IMR-90 (cell line): ENCODE results near the gene DELE1. TPM values are rescaled to one million over a fixed set of nuclear protein-coding genes. Genes with fewer than 3 reads are reported as not detected.

Experiments
- ATAC-seq: fragments of 200-7000 bp; cut with Tn5 transposase; 2 replicates; pipeline ENCODE4 v1.9.1; 2020; ENCODE audit warnings: low read depth, mild to moderate bottlenecking, moderate library complexity
- BruUV-seq: library from RNA; stranded (reverse); fragments of 400-500 nt; replicated peaks from 2 replicates; lab custom pipeline; 2021; lab: Mats Ljungman, UMichigan
- CTCF ChIA-PET: fragments of 300-600 bp; formaldehyde crosslinking; extraction: SDS; loops from one replicate; lab custom pipeline; 2021; ENCODE audit warnings: antibody characterized with exemption; lab: Yijun Ruan, JAX
- POLR2A ChIA-PET: fragments of 300-600 bp; sonication (Branson Sonifier 250); formaldehyde crosslinking; loops from one replicate; lab custom pipeline; 2022; ENCODE audit warnings: antibody characterized with exemption; ENCODE audit not compliant: unreplicated experiment; lab: Charles Lee
- DNase-seq: peaks from one replicate; pipeline ENCODE4 v3.0.0; 2013
- H2AFZ ChIP-seq: replicated peaks from 2 replicates; pipeline ENCODE3; 2013; ENCODE audit warnings: low read length, mild to moderate bottlenecking; ENCODE audit not compliant: poor library complexity
- H2AK5ac ChIP-seq: 2 replicates; pipeline ENCODE4 v1.6.1; 2013; ENCODE audit warnings: low read depth, low read length, inconsistent platforms
- H2AK9ac ChIP-seq: replicated peaks from 2 replicates; pipeline ENCODE3; 2013; ENCODE audit warnings: mild to moderate bottlenecking, low read depth, low read length, moderate library complexity; ENCODE audit not compliant: poor library complexity
- H2BK120ac ChIP-seq: 2 replicates; pipeline ENCODE4 v1.6.1; 2013; ENCODE audit warnings: low read depth, low read length, inconsistent platforms
- H2BK15ac ChIP-seq: 3 replicates; pipeline ENCODE4 v1.6.1; 2013; ENCODE audit warnings: low read depth, low read length, inconsistent platforms
- H2BK20ac ChIP-seq: 2 replicates; pipeline ENCODE4 v1.6.1; 2013; ENCODE audit warnings: low read depth, mild to moderate bottlenecking, inconsistent platforms, low read length, moderate library complexity
- H2BK5ac ChIP-seq: 2 replicates; pipeline ENCODE4 v1.6.1; 2013; ENCODE audit warnings: mild to moderate bottlenecking, low read depth, low read length, inconsistent platforms; ENCODE audit not compliant: poor library complexity, severe bottlenecking
- H3K14ac ChIP-seq: replicated peaks from 2 replicates; pipeline ENCODE4 v1.6.1; 2013; ENCODE audit warnings: low read depth, low read length, inconsistent platforms
- H3K18ac ChIP-seq: 2 replicates; pipeline ENCODE4 v1.6.1; 2013; ENCODE audit warnings: low read depth, low read length, control low read depth
- H3K23ac ChIP-seq: 2 replicates; pipeline ENCODE4 v1.6.1; 2013; ENCODE audit warnings: low read depth, low read length, inconsistent platforms
- H3K27ac ChIP-seq: 2 replicates; pipeline ENCODE4 v1.5.1; 2013; ENCODE audit warnings: mild to moderate bottlenecking, control low read depth, low read length; ENCODE audit not compliant: insufficient read depth
- H3K27me3 ChIP-seq: 2 replicates; pipeline ENCODE4 v1.6.1; 2013; ENCODE audit warnings: low read length; ENCODE audit not compliant: control insufficient read depth, insufficient read depth
- H3K36me3 ChIP-seq: 2 replicates; pipeline ENCODE4 v1.6.1; 2013; ENCODE audit warnings: low read length, mixed read lengths; ENCODE audit not compliant: control insufficient read depth, insufficient read depth
- H3K4ac ChIP-seq: 2 replicates; pipeline ENCODE4 v1.6.1; 2013; ENCODE audit warnings: low read depth, low read length, inconsistent platforms
- H3K4me1 ChIP-seq: 2 replicates; pipeline ENCODE4 v1.6.1; 2013; ENCODE audit warnings: low read length, mixed read lengths; ENCODE audit not compliant: control insufficient read depth, insufficient read depth
- H3K4me2 ChIP-seq: 2 replicates; pipeline ENCODE4 v1.6.1; 2013; ENCODE audit warnings: low read depth, mild to moderate bottlenecking, control low read depth, low read length, moderate library complexity
- H3K4me3 ChIP-seq: 2 replicates; pipeline ENCODE4 v1.5.1; 2013; ENCODE audit warnings: low read depth, mild to moderate bottlenecking, control low read depth, low read length, moderate library complexity; ENCODE audit not compliant: insufficient read depth
- H3K56ac ChIP-seq: 2 replicates; pipeline ENCODE4 v1.6.1; 2013; ENCODE audit warnings: low read length, inconsistent platforms; ENCODE audit not compliant: insufficient read depth; ENCODE audit errors: extremely low read depth
- H3K79me1 ChIP-seq, 2 experiments: 2 replicates each; pipeline ENCODE4 v1.6.1; 2013; ENCODE audit warnings: low read length in 2 of 2, inconsistent platforms in 1 of 2, low read depth in 1 of 2
- H3K9ac ChIP-seq: 2 replicates; pipeline ENCODE4 v1.6.1; 2013; ENCODE audit warnings: low read depth, low read length, control low read depth
- H3K9me1 ChIP-seq: 2 replicates; pipeline ENCODE4 v1.6.1; 2013; ENCODE audit warnings: low read length, inconsistent platforms; ENCODE audit not compliant: insufficient read depth
- H3K9me3 ChIP-seq: 2 replicates; pipeline ENCODE4 v1.6.1; 2013; ENCODE audit warnings: low read length; ENCODE audit not compliant: control insufficient read depth, insufficient read depth
- H4K20me1 ChIP-seq: 2 replicates; pipeline ENCODE4 v1.6.1; 2013; ENCODE audit warnings: low read length, inconsistent platforms; ENCODE audit not compliant: insufficient read depth
- H4K5ac ChIP-seq: 2 replicates; pipeline ENCODE4 v1.6.1; 2013; ENCODE audit warnings: mild to moderate bottlenecking, low read depth, low read length, control low read depth
- H4K8ac ChIP-seq, 2 experiments: 2 replicates each; pipeline ENCODE4 v1.6.1; 2013; ENCODE audit warnings: low read depth in 2 of 2, low read length in 2 of 2, control low read depth in 1 of 2, inconsistent platforms in 1 of 2
- H4K91ac ChIP-seq: 2 replicates; pipeline ENCODE4 v1.6.1; 2013; ENCODE audit warnings: low read depth, low read length, inconsistent platforms; ENCODE audit not compliant: insufficient read depth
- CEBPB ChIP-seq: IDR thresholded peaks from 2 replicates; pipeline ENCODE4 v1.6.1; 2012; ENCODE audit warnings: low read depth, low read length, improper control_type of control experiment
- NFE2L2 ChIP-seq: fragments of 150-350 bp; IDR thresholded peaks from 2 replicates; pipeline ENCODE4 v1.6.1; 2016; ENCODE audit warnings: low read depth, mild to moderate bottlenecking, low read length
- POLR2A ChIP-seq: IDR thresholded peaks from 2 replicates; pipeline ENCODE4 v1.6.1; 2012; ENCODE audit warnings: mild to moderate bottlenecking, low read depth, low read length
- RAD21 ChIP-seq: IDR thresholded peaks from 2 replicates; pipeline ENCODE4 v1.6.1; 2012; ENCODE audit warnings: low read length, improper control_type of control experiment
- RCOR1 ChIP-seq: IDR thresholded peaks from 2 replicates; pipeline ENCODE4 v1.6.1; 2012; ENCODE audit warnings: mild to moderate bottlenecking, low read length, improper control_type of control experiment; ENCODE audit not compliant: insufficient replicate concordance
- RFX5 ChIP-seq: IDR thresholded peaks from 2 replicates; pipeline ENCODE4 v1.8.0; 2012; ENCODE audit warnings: low read depth, mild to moderate bottlenecking, low read length, moderate library complexity
- SMC3 ChIP-seq: fragments of 150-350 bp; IDR thresholded peaks from 2 replicates; pipeline ENCODE4 v1.6.1; 2016; ENCODE audit warnings: low read depth, mild to moderate bottlenecking, antibody characterized with exemption, low read length, moderate library complexity
- WGBS, 2 experiments: methylation state at CpG; one replicate each; pipeline versions ENCODE4 v1.1.5 to v1.1.7; 2013; ENCODE audit warnings: missing lambda C conversion rate in 2 of 2; ENCODE audit not compliant: insufficient read length in 1 of 2; ENCODE audit errors: extremely low coverage in 2 of 2; 5-methylcytosine and 5-hydroxymethylcytosine counted together
- dilution Hi-C: fragments of 300-500 bp; cut with HindIII; formaldehyde crosslinking; loops from one replicate; pipeline ENCODE4 v1.14.3; 2018; ENCODE audit warnings: low sequenced_read_pairs; ENCODE audit not compliant: unreplicated experiment
- in situ Hi-C: fragments of 300-500 bp; cut with MboI; formaldehyde crosslinking; loops from 3 replicates; pipeline ENCODE4 v1.14.3; 2019; ENCODE audit warnings: low sequenced_read_pairs, inconsistent platforms, mixed read lengths
- intact Hi-C: fragments of 100-400 bp; cut with micrococcal nuclease; formaldehyde crosslinking; loops from 2 replicates; pipeline ENCODE4 v1.10.0; 2022
- polyA plus RNA-seq, 3 experiments: library from polyadenylated mRNA; depleted of rRNA; stranded (reverse); fragments of >200 nt; gene quantifications; 2 replicates each; pipeline ENCODE4 v1.2.3, GENCODE V29; 2012; ENCODE audit warnings: low replicate concordance in 1 of 3
- total RNA-seq: library from RNA; depleted of rRNA; stranded (reverse); fragments of >200 nt; gene quantifications from 2 replicates; pipeline ENCODE4 v1.2.3, GENCODE V29; 2012
- TF ChIP-seq, protein P1 (sequence below): fragments of 150-350 bp; IDR thresholded peaks from 2 replicates; pipeline ENCODE4 v1.6.1; 2016; ENCODE audit warnings: low read depth, mild to moderate bottlenecking, low read length, moderate library complexity, borderline replicate concordance
- TF ChIP-seq, protein P2 (sequence below): conservative IDR thresholded peaks from 2 replicates; pipeline ENCODE4 v1.5.1; 2012; ENCODE audit warnings: mild to moderate bottlenecking, low read depth, low read length, improper control_type of control experiment
- TF ChIP-seq, protein P3 (sequence below): fragments of 150-350 bp; IDR thresholded peaks from 2 replicates; pipeline ENCODE4 v1.6.1; 2017; ENCODE audit warnings: mild to moderate bottlenecking, antibody characterized with exemption, low read length, low read depth

The DELE1 gene
- total and polyA plus RNA-seq, 2 of the 4 experiments (the other 2 are of a cell fraction): 28.0 to 66.1 TPM

DNA sequence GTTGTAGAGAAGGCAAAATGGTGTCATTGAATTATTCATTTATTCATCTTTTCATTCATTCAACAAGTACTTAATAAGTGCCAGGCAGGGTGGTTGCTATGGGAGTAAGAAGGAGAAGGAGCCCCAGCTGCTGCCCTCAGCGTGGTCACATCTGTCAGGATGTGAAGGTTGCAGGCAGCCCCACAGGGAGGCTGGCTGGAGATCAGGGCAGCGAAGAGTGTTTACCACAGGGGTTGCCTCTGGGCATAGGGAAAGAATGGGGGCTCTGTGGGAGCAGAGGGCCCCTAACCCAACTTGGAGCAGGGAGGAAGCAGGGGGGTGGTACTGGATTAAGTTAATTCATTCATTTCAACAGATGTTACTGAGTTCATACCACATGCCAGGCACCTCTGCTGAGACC is 28.3 kb downstream of the DELE1 start:
- no peak overlapping the region for H2BK20ac ChIP-seq
- H3K14ac ChIP-seq: no peak overlapping the region
- no peak overlapping the region for H3K23ac ChIP-seq
- no peak overlapping the region for H3K9ac ChIP-seq
- H4K8ac ChIP-seq: no peak overlapping the region
- H2BK15ac ChIP-seq: no peak overlapping the region
- H2AK9ac ChIP-seq: no peak overlapping the region
- H4K5ac ChIP-seq: no peak overlapping the region
- H3K9me3 ChIP-seq: no peaks in the 10 kb centered on the region
- no peak for ATAC-seq
- no peak overlapping the region for H4K91ac ChIP-seq
- ChIA-PET CTCF (interaction anchor here (1.0 to 1.3 kb wide), 2 partner anchors 9 to 28 kb away, joined by 4 read pairs; no protein-coding TSS in a partner anchor), POLR2A (no interaction called here)
- no peak overlapping the region for H3K27ac ChIP-seq
- H4K20me1 ChIP-seq: no peaks in the 10 kb centered on the region
- no peak overlapping the region for H2AK5ac ChIP-seq
- no peaks in the 10 kb centered on the region for H3K79me1 ChIP-seq
- no peaks in the 10 kb centered on the region for H3K4me1 ChIP-seq
- H3K9me1 ChIP-seq: no peaks in the 10 kb centered on the region
- no TSS peak for BruUV-seq
- H3K4ac ChIP-seq: no peak overlapping the region
- TF ChIP-seq, protein P1, sequence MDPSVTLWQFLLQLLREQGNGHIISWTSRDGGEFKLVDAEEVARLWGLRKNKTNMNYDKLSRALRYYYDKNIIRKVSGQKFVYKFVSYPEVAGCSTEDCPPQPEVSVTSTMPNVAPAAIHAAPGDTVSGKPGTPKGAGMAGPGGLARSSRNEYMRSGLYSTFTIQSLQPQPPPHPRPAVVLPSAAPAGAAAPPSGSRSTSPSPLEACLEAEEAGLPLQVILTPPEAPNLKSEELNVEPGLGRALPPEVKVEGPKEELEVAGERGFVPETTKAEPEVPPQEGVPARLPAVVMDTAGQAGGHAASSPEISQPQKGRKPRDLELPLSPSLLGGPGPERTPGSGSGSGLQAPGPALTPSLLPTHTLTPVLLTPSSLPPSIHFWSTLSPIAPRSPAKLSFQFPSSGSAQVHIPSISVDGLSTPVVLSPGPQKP: no peak
- TF ChIP-seq, protein P2, sequence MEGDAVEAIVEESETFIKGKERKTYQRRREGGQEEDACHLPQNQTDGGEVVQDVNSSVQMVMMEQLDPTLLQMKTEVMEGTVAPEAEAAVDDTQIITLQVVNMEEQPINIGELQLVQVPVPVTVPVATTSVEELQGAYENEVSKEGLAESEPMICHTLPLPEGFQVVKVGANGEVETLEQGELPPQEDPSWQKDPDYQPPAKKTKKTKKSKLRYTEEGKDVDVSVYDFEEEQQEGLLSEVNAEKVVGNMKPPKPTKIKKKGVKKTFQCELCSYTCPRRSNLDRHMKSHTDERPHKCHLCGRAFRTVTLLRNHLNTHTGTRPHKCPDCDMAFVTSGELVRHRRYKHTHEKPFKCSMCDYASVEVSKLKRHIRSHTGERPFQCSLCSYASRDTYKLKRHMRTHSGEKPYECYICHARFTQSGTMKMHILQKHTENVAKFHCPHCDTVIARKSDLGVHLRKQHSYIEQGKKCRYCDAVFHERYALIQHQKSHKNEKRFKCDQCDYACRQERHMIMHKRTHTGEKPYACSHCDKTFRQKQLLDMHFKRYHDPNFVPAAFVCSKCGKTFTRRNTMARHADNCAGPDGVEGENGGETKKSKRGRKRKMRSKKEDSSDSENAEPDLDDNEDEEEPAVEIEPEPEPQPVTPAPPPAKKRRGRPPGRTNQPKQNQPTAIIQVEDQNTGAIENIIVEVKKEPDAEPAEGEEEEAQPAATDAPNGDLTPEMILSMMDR: no peak
- TF ChIP-seq CEBPB (no peak), RAD21 (no peak), RFX5 (no peak), POLR2A (no peak), NFE2L2 (no peak), SMC3 (no peak), RCOR1 (no peak)
- TF ChIP-seq, protein P3, sequence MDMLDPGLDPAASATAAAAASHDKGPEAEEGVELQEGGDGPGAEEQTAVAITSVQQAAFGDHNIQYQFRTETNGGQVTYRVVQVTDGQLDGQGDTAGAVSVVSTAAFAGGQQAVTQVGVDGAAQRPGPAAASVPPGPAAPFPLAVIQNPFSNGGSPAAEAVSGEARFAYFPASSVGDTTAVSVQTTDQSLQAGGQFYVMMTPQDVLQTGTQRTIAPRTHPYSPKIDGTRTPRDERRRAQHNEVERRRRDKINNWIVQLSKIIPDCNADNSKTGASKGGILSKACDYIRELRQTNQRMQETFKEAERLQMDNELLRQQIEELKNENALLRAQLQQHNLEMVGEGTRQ: no peak
- in situ Hi-C loops (no loop called here), intact Hi-C loops (no loop called here), dilution Hi-C loops (no loop called here)
- H2BK120ac ChIP-seq: no peak overlapping the region
- H3K4me2 ChIP-seq: no peak overlapping the region
- H2AFZ ChIP-seq: no peak overlapping the region
- no CpG with 5 or more reads among the region's 2 CpGs for WGBS, 2 experiments
- no peaks in the 10 kb centered on the region for H3K36me3 ChIP-seq
- no peak overlapping the region for H3K4me3 ChIP-seq
- H3K27me3 ChIP-seq: peaks cover 31% of the 10 kb centered on the region
- H3K56ac ChIP-seq: no peak overlapping the region
- no peak overlapping the region for H3K18ac ChIP-seq
- H2BK5ac ChIP-seq: no peak overlapping the region
- DNase-seq: no peak
